GM12891 (cell line): ENCODE results near the gene ZNF512.

ENCODE experiments used
- DNase-seq: peaks from one replicate; pipeline ENCODE4 v3.0.0; 2011; ENCODE audit warnings: low spot score; ENCODE audit not compliant: insufficient read length
- FAIRE-seq: peaks from 2 replicates; lab custom pipeline; 2011; peaks lifted over from hg19 to GRCh38; lab: Jason Lieb, UNC
- PAX5 ChIP-seq: IDR thresholded peaks from 2 replicates; pipeline ENCODE4 v1.6.1; 2011; ENCODE audit warnings: low read length, moderate library complexity, mild to moderate bottlenecking; ENCODE audit not compliant: insufficient read depth, severe bottlenecking
- POLR2A ChIP-seq: IDR thresholded peaks from 2 replicates; pipeline ENCODE4 v1.6.1; 2011; ENCODE audit warnings: low read depth, low read length, control low read depth
- POLR2AphosphoS5 ChIP-seq: IDR thresholded peaks from 2 replicates; pipeline ENCODE4 v1.6.1; 2011; ENCODE audit warnings: low read depth, low read length, control low read depth
- POU2F2 ChIP-seq: IDR thresholded peaks from 2 replicates; pipeline ENCODE4 v1.6.1; 2011; ENCODE audit warnings: low read depth, mild to moderate bottlenecking, control low read depth, low read length, moderate library complexity
- SPI1 ChIP-seq: IDR thresholded peaks from 2 replicates; pipeline ENCODE4 v1.6.1; 2011; ENCODE audit warnings: low read depth, low read length, control low read depth
- TAF1 ChIP-seq: IDR thresholded peaks from 2 replicates; pipeline ENCODE4 v1.6.1; 2011; ENCODE audit warnings: low read depth, low read length, control low read depth

ZNF512 gene

GRCh38 chr2:27634291-27634690 lies 51.4 kb downstream of the ZNF512 start:
- no peak for TF ChIP-seq POLR2A
- no peak for TF ChIP-seq PAX5
- no peak for TF ChIP-seq SPI1
- TF ChIP-seq POU2F2: no peak
- TF ChIP-seq TAF1: no peak
- no peak for TF ChIP-seq POLR2AphosphoS5
- FAIRE-seq (no peak), DNase-seq (no peak)

DNA sequence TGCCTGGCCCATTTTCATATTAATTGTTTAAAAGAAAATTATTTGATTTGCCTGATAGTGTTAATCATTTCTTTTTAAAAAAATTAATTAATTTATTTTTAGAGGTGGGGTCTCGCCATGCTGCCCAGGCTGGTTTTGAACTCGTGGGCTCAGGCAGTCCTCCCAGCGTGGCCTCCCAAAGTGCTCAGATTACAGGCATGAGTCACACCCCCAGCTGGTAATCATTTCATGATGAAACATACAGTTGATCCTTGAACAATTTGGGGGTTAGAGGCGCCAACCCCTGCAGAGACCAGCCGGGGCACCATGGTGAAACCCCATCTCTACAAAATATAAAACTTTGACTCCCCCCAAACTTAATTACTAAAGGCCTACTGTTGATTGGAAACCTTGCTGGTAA lies 53.9 kb downstream of the ZNF512 start:
- TF ChIP-seq POLR2A (no peak), SPI1 (no peak), PAX5 (no peak), TAF1 (no peak), POU2F2 (no peak), POLR2AphosphoS5 (no peak)
- FAIRE-seq: no peak
- DNase-seq: no peak

DNA sequence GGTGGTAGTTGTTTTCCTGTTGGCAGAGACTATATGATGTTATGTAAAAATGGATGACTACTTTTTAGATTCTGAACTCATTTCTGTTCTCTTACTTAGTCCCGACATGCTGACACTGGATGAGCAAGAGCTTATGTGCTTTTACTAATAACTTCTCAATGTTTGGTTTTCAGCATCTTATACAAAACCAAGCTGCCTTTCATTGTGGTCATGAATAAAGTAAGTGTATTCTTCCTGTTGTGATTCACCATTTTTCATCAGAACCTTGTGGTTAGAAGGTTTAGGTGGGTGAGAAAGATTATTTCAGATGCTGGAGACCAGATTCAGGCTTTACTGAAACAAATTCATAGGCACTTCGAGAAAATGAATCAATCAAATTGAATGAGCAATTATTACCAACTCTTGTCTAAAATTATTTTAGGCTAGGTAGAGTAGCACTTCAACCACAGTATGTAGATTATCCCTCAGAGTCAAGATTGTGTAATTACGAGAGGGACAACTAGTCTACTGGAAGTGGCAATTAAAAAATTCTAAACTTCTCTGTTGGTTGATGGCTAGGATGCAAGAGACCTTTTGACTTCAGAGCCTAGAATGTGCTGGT lies 55.3 kb downstream of the ZNF512 start:
- FAIRE-seq: no peak
- no peak for DNase-seq
- TF ChIP-seq POLR2A: no peak

DNA sequence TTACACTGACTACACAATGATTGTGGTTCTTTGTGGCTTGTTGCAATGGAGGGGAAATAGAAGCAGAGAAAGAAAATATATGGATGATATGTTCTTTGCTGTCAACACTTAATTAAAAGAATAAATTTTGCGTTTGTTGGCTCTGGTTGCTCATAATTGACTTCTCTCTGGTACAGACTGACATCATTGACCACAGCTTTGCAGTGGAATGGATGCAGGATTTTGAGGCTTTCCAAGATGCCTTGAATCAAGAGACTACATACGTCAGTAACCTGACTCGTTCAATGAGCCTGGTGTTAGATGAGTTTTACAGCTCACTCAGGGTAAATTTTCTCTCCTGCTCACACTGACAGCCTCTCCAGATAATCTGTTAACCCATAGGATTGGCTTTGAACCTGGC lies 55.9 kb downstream of the ZNF512 start:
- FAIRE-seq: no peak
- DNase-seq: no peak
- TF ChIP-seq TAF1: no peak
- no peak for TF ChIP-seq POU2F2
- TF ChIP-seq SPI1: no peak
- no peak for TF ChIP-seq POLR2A
- TF ChIP-seq POLR2AphosphoS5: no peak
- TF ChIP-seq PAX5: no peak

DNA sequence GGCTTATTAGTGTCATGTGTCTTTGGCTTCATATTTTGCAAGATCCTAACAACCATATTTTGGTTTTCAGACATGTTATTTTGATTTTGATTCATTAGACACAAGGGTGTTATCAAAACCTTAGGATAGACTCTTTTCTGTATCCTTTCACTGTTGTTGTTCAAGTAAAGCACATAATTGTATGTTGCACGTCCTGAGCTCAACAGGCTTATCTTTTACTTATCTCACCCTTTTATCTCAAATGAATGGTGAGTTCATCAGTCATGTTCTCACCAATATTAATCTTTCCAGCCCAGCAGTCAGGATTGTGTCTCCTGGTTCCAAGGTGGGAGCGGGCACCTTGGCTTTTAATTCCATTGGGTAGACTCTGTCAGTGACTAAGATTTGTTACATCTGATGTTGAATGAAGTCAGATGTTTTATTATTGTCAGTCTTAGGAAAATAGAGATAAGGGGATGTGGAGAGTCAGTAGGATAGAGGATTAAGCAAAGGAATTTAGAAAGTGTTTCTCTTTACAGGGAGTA lies 57.9 kb downstream of the ZNF512 start:
- DNase-seq (no peak), FAIRE-seq (no peak)
- no peak for TF ChIP-seq SPI1
- TF ChIP-seq PAX5: no peak
- TF ChIP-seq POLR2A: no peak
- TF ChIP-seq POLR2AphosphoS5: no peak
- no peak for TF ChIP-seq TAF1
- TF ChIP-seq POU2F2: no peak

- TF ChIP-seq TAF1 (no peak), POLR2AphosphoS5 (no peak), POLR2A (no peak), SPI1 (no peak), PAX5 (no peak), POU2F2 (no peak)
- no peak for FAIRE-seq
These were observed 62.4 kb downstream of the ZNF512 start for GRCh38 chr2:27645197-27645596.

DNA sequence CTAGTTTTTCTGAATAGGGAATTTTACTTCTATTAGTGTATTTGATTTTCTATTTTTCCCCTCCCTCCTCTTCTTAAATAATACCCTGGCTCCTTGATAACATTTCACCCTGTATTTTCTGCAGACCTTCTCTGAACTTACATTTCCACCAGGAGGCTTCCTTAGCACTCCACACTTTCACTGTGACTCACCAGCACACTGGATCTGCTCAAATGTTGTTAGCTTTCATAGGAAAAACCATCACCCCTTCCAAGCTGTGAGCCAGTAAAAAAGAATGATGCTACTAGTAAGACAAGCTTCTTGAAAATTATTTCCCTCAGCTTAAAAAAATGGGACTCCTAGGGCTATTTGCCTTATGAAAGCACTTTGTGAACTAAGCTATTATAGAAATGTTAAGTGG lies 64.4 kb downstream of the ZNF512 start:
- TF ChIP-seq TAF1: no peak
- TF ChIP-seq POLR2A: no peak
- no peak for TF ChIP-seq PAX5
- TF ChIP-seq POU2F2: no peak
- TF ChIP-seq SPI1: no peak
- TF ChIP-seq POLR2AphosphoS5: no peak
- FAIRE-seq (no peak), DNase-seq (no peak)

More at GRCh38 chr2:27645197-27645596, 62.4 kb downstream of the ZNF512 start:
- no peak for DNase-seq

GRCh38 chr2:27647737-27648136 lies 64.9 kb downstream of the ZNF512 start:
- TF ChIP-seq POLR2A: no peak
- TF ChIP-seq PAX5: no peak
- TF ChIP-seq POLR2AphosphoS5: no peak
- no peak for TF ChIP-seq POU2F2
- TF ChIP-seq TAF1: no peak
- no peak for TF ChIP-seq SPI1
- no peak for FAIRE-seq
- no peak for DNase-seq

DNA sequence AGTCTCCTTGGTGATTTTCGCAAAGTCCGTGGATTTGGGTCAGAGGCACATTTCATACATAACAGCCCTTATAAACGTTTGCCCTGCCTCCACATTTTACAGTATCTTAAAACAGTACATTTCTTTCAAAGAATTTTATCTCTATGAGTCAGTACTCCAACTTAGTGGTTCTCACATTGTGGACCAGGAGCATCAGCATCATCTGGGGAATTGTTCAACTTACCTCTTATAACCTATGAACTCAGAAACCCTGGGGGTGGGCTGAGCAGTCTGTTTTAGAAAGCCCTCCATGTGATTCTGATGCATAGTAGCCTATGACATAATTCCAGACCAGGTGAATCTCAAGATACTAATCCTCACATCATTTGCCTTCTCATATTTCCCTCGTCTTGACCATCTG lies 68.2 kb downstream of the ZNF512 start:
- TF ChIP-seq POLR2AphosphoS5 (no peak), POLR2A (no peak), SPI1 (no peak), POU2F2 (no peak), PAX5 (no peak), TAF1 (no peak)
- no peak for DNase-seq
- FAIRE-seq: no peak

DNA sequence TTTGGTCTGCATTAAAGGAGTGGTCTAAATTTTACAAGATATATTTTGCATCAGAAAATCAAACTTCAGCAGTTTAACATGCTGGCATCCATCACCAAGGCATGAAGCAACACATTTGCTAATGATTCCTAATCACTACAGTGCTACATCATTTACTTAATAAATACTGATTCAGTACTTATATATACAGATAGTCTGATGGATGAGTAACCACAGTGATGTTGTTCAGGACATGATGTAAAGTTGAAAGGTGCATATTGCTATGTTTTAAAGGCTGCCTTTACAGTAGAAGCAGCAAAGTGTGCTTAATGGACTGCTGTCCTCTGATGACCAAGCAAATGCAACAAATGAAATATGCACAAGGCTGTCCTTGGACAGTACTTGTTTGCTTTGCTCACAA lies 69.5 kb downstream of the ZNF512 start:
- FAIRE-seq (no peak), DNase-seq (no peak)
- TF ChIP-seq POLR2AphosphoS5 (no peak), SPI1 (no peak)
